ENCODE data around the gene PRPF19.
"Not testable (repeated sequence)": the region's sequence is repeated elsewhere in the genome, so short reads cannot be mapped to it uniquely, and the experiment has no call there.

Gene PRPF19

GRCh38 chr11:60923326-60923725 is 16.9 kb upstream of the PRPF19 start:
- DNase-seq (ENCODE audit: low spot score), result no peak

- DNase-seq (ENCODE audit: low spot score), result no peak
These were observed 16.5 kb upstream of the PRPF19 start for GRCh38 chr11:60922906-60923305.

- DNase-seq (ENCODE audit: low spot score), result no peak
These were observed 15.5 kb upstream of the PRPF19 start for GRCh38 chr11:60921777-60922335.

- no peak for DNase-seq (ENCODE audit: low spot score)
These were observed 14.9 kb upstream of the PRPF19 start for GRCh38 chr11:60921259-60921658.

GRCh38 chr11:60919956-60920355 is 13.6 kb upstream of the PRPF19 start:
- DNase-seq (ENCODE audit: low spot score), result no peak

GRCh38 chr11:60919320-60919719 is 12.9 kb upstream of the PRPF19 start:
- no peak for DNase-seq (ENCODE audit: low spot score)

- DNase-seq (ENCODE audit: low spot score), result no peak
These were observed 12.5 kb upstream of the PRPF19 start for GRCh38 chr11:60918939-60919265.

- DNase-seq (ENCODE audit: low spot score), result no peak
These were observed 12.0 kb upstream of the PRPF19 start for GRCh38 chr11:60918251-60918938.

- no peak for DNase-seq (ENCODE audit: low spot score)
These were observed 10.9 kb upstream of the PRPF19 start for GRCh38 chr11:60917267-60917666.

- DNase-seq (ENCODE audit: low spot score), result no peak
These were observed 10.4 kb upstream of the PRPF19 start for GRCh38 chr11:60916669-60917206.

GRCh38 chr11:60915248-60915914 is 9.0 kb upstream of the PRPF19 start:
- peak; percentile 80 for DNase-seq (ENCODE audit: low spot score)

- peak; percentile 59 for DNase-seq (ENCODE audit: low spot score)
These were observed 8.4 kb upstream of the PRPF19 start for GRCh38 chr11:60914633-60915247.

- peak; percentile 96 for DNase-seq (ENCODE audit: low spot score)
These were observed 7.6 kb upstream of the PRPF19 start, which contains the start of gene TMEM109 for GRCh38 chr11:60913793-60914632. Gene TMEM109 (plus strand): TSS chr11:60914158. CDS start chr11:60919694, 5,536 bp downstream.

- DNase-seq (ENCODE audit: low spot score), result no peak
These were observed 6.6 kb upstream of the PRPF19 start for GRCh38 chr11:60912851-60913528.

- DNase-seq (ENCODE audit: low spot score), result no peak
These were observed 6.0 kb upstream of the PRPF19 start for GRCh38 chr11:60912223-60912850.

- no peak for DNase-seq (ENCODE audit: low spot score)
These were observed 4.5 kb upstream of the PRPF19 start for GRCh38 chr11:60910711-60911380.

GRCh38 chr11:60910281-60910687 is 3.9 kb upstream of the PRPF19 start:
- DNase-seq (ENCODE audit: low spot score), result no peak

- not testable (repeated sequence) for DNase-seq (ENCODE audit: low spot score)
These were observed 3.4 kb upstream of the PRPF19 start for GRCh38 chr11:60909680-60910280.

GRCh38 chr11:60908803-60909202 is 2.4 kb upstream of the PRPF19 start:
- DNase-seq (ENCODE audit: low spot score), result no peak
